SH-SY5Y (cell line): ENCODE measurements around the gene RGS7.

Experiments
- GATA2 ChIP-seq: IDR thresholded peaks from 2 replicates; pipeline ENCODE4 v1.6.1; 2011; ENCODE audit warnings: mild to moderate bottlenecking, low read depth, low read length
- GATA3 ChIP-seq: IDR thresholded peaks from 2 replicates; pipeline ENCODE4 v1.6.1; 2011; ENCODE audit warnings: low read depth, mild to moderate bottlenecking, low read length, moderate library complexity

- TF ChIP-seq GATA3 = no peak
- TF ChIP-seq GATA2 = no peak
Observed at GRCh38 chr1:241308011-241308410, 49.0 kb downstream of the RGS7 start.
